GM15510 (cell line): ENCODE data around the gene TLX2.

Experiments used
- POLR2A ChIP-seq: IDR thresholded peaks from 3 replicates; pipeline ENCODE4 v1.6.1; 2011; ENCODE audit warnings: borderline replicate concordance; ENCODE audit not compliant: insufficient read length; ENCODE audit errors: extremely low read depth

Gene TLX2

DNA sequence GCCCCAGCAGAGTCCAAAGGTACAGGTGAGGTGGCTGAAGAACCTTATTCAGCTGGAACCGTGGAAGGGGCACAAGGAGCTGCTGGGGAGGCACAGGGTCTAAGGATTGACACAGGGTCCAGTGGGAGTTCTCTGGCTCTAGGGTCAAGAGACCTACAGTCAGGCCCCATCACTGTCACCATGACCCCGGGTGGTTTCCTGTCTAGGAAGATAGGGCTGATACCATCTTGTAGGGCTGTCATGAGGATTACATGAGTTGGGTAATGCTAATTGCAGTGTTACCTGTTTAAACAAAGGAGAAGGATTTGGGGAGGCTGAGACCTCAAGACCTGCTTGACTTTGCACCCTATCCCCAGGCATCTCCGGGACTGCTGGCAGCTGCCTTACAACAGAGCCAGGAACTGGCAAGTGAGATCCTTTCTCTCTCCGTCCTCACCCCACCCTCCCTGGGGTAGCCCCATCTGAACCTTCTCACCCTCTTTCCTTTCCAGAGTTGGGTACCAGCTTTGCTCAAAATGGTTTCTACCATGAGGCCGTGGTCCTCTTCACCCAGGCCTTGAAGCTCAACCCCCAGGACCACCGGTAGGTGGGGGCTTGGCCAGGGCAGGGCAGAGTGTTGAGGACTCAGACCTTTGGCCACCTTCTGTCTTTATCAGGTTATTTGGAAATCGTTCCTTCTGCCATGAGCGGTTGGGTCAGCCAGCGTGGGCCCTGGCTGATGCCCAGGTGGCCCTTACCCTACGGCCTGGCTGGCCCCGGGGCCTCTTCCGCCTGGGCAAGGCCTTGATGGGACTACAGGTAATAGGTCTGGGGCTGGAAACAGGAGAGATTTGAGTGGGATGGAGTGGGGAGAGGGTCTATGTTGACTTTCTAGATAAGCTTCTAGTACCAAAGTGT is 22.4 kb upstream of the TLX2 start:
- TF ChIP-seq POLR2A, result no peak

DNA sequence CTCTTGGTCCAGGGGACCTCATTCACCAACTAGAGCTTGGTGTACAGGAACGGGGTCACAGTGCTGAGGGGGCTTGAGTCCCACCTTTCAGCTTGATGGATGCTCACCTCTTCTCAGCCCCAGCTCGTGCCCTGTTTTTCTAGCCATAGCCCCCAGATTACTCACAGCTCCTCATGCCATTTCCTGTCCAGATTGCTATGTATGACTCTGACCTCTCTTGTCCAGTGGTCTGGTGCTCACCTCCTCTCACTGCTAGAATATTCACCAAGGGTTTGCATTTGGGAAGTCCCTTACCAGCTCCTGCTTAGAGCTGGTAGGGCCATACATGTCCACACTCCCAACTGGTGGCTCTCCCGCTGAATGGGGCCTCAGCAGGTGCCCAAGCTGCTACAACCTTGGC is 20.7 kb upstream of the TLX2 start:
- TF ChIP-seq POLR2A, result no peak

DNA sequence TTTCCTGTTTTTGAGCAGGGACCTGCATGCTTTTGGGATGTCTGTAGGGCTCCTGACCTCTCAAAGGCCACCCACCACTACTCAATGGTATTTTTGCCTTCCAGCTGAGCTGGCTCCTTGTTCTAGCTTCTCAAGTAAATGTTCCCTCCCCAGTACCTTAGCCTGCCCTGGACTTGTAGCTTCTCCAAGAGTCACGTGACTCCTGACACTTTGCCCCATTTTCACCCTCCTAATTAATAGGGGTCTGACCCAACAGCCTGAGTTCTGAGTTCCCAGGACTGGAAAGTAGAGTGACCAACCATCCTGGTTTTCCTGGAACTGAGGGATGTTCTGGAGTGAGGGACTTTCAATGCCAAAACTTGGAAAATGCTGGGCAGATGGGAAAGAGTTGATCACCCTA is 18.8 kb upstream of the TLX2 start:
- TF ChIP-seq POLR2A, result no peak

DNA sequence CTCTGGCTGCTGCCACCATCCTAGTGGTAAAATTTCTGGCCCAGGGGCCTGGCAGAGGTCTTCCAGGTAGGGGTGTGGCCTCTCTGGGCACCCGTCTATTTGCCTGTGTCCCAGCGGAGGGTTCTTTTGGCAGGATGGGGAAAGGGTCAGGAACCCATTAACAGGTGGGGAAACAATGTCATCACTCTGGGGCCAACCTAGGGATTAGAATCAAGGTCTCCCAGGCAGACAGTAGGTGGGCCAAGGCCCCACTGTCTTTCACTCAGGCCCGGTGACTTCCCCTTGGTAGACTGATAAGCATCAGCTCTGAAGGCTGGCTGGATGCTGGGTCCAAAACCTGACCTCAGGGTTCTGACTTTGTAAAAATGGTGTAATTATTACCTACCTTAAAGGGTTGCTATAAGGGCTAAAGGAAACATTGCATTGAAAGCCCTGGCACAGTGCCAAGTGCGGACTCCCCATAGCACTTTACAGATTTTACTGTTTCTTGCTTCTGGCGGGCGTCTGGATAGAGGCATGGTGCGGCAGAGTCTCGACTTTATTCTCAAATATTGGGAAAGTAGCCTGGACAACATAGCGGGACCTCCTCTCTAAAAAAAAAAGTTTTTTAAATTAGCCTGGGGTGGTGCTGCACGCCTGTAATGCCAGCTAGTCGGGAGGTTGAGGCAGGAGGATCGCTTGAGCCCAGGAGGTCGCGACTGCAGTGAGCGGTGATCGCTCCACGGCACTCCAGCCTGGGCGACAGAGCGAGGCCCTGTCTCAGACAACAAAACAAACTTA is 17.1 kb upstream of the TLX2 start:
- TF ChIP-seq POLR2A, result no peak

DNA sequence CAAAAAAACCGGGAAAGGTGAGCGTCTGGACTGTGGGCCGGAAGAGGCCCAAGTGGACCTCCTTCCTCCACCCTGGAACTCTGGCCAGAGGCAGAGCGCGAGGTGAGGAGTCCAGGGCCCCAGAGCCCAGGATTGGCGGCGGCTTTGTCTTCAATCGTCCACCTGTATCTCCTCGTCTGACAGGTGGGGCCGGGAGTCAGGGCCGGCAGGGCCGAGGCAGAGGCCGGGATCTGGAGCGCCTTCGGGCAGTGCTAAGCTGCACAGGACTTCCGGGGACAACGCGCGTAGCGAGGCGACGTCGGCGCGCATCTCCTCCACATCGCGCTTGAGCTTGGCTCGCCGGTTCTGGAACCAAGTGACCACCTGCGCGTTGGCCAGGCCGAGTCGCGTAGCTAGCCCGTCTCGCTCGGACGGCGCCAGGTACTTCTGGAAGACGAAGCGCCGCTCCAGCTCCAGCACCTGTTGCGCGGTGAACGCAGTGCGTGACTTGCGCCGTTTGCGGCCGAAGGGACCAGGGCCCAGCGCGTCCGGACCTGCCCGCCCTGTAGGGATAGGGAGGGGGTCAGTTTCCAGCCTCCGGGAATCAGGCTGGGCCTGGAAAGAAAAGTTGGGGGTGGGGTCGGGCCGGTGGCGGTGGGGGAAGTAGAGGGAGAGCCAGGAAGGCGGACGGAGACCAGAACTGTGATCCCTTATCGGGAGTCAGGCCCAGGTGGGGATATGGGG is 16.3 kb upstream of the TLX2 start:
- no peak for TF ChIP-seq POLR2A

DNA sequence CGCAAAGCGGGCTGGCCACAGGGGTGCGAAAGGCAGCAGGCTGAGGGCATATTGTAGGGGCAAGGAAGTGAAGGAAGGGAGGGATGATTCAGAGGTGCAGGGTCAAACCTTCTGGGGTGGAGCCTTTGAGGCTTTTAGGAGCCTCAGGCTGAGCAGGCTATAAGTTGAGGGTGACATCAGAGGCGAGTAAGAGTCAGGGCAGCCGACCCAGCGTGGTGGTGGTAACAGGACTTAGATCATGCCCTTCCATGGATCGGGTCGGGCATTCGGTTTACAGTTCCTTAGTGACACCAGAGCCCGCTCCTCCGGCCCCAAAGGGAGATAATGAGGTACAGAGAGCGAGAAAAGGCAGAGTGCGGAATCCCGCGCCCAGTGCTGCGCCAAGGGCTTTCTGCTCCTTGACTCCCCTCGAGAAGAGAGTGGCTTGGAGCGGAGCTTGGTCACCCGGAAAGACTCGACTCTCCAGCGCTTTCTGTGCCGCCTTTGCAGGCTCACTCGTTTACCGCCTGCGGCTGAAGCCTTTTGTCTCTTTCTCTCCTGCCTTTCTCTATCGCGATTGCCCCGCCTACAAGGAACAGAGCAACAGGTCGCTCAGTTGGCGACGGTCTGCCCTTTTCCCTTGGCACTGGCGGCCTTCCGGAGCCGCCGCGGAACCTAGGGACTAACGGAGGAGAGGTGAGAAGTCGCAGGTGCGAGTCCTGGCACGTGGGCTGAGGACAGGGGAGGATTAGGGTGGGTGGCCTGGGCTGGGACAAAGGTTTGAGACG is 15.6 kb upstream of the TLX2 start:
- no peak for TF ChIP-seq POLR2A

DNA sequence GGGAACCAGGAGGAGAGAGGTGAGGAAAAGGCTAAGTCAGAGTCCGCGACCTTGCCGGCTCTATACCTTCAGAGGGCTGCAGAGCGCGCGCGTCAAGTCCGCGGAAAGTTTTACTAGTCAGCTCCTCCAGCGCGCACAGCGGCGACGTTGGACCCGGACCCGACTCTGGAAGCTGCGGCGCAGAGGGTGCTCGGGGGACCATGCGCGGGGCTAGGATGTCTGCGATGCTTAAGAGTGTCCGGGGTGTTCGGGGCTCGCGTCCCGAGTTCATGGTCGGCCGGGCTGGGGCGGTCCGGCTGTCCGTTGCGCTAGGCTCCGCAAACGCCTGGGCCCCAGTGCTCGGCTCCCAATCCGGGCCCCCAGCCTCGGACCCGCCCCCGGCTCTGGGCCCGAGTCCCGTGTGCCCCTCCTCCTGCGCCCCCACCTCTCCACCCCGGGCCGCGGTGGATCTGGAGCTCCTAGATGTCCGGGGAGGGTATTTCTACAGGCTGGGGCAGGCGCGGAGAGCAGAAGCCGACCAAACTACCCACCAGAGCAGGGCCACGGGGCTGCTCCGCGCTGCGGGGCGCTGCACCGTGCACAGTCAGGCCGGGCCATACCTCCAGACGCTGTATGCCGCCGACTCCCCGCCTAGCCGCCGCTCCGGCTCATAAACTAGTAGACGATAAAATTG is 14.8 kb upstream of the TLX2 start, which contains the start of gene LBX2:
Gene LBX2 (minus strand): TSS at position 337 of the 673 bp plus-strand sequence. CDS start 66 bp downstream, at position 271.
- TF ChIP-seq POLR2A, result no peak

DNA sequence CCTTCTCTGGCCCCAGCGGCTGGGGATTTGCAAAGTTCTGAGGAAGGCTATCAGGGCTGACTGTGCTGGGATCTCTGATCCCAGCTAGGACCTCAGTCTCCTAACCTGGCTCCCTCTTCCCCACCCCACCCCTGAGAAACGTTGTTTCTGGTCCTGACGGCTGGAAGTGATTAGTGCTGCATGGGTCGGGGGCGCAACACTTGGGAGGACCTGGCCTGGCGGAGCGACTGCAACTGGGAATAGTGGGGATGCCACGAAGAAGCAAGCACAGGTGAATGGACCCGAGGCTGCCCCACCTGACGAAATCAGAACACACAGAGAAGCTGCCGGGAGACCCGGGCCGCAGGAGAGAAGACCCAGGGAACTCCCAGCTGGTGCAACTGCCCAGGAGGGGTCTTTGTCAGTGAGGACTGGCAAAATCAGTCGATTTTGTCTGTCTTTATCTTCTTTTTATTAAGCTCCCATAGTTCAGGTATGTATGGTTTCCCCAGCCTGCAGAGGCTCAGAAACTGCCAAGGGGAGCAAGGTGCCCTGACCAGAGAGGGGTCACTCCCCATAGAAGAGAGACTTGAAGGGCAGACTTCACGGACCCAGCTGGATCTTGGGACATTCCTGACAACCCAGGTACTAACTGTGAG is 14.2 kb upstream of the TLX2 start:
- no peak for TF ChIP-seq POLR2A

DNA sequence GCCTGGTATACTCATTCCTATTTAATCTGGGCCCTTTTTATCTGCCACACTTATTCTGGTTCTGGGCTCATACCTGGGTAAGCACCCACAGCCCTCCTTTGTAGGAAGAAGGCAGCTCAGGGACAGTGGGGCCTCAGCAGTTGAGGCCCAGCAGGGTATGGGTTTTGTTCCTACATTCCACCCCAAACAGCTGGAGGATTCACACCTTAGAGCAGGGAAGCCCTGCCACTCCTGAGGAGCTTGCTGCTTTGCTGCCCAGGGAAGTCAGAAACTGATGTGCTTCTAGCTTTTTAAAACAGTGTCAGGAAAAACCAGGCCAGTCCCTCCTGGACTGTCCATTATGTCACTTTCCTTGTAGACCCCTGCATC is 13.7 kb upstream of the TLX2 start:
- no peak for TF ChIP-seq POLR2A

DNA sequence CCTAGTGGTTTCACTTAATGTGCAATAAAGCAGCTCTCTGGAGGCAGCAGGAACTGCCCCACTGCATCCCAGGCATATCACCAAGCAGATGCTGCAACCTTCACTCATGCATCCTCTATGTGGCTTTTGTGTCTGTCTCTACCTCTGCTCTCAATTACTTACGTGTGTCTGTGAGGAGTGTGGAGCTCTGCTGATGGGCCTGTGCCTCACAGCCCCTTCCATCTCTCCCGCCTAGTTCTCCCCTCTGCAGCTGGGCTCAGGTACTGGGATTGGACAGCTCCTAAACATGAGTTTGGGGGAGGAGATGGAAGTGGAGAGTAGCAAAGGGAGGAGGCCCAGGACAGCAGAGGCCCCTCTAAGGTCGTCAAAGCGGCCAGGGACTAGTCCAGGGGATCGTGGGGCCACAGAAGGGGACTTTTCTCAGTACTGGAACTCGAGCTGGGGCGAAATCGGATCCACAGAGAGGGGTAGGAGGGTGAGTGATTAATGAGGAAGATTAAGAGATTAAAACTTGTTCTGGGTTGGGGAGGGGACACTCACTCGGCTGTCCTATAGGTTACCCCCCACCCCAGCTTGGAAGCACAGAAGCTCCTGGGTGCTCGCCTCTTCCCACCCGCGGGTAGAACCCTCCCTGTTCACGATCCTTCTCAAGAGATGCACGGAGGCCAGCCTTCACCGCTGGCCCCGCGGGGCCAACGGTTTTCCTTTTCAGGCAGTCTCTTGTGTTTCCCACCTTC is 12.7 kb upstream of the TLX2 start:
- TF ChIP-seq POLR2A, result no peak

DNA sequence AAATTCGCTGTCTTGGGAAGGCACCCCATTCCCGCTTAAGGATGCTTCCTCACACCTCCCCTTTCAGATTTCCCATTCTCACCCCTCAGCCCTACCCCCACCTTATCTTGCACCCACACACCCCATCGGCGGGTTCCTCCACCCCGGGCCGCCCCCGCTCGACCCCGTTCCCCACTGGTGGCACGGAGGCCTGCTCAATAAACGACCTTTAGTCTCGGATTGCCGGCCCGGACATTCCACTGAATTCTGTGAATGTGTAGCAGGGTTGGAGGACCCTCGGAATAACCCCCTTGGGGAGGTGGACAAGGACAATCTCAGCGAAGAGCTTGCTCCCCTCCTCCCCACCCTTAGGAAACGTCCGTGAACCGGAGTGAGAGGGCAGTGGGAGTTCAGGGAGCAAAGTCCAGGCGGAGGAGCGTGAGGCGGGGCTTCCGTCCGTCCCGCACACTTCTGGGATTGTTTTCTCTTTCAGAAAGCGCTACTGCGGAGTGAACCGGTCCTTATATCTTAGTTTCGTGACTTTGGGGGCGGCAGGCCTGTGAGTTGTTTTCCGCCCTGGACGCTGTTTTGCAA is 12.0 kb upstream of the TLX2 start:
- no peak for TF ChIP-seq POLR2A

DNA sequence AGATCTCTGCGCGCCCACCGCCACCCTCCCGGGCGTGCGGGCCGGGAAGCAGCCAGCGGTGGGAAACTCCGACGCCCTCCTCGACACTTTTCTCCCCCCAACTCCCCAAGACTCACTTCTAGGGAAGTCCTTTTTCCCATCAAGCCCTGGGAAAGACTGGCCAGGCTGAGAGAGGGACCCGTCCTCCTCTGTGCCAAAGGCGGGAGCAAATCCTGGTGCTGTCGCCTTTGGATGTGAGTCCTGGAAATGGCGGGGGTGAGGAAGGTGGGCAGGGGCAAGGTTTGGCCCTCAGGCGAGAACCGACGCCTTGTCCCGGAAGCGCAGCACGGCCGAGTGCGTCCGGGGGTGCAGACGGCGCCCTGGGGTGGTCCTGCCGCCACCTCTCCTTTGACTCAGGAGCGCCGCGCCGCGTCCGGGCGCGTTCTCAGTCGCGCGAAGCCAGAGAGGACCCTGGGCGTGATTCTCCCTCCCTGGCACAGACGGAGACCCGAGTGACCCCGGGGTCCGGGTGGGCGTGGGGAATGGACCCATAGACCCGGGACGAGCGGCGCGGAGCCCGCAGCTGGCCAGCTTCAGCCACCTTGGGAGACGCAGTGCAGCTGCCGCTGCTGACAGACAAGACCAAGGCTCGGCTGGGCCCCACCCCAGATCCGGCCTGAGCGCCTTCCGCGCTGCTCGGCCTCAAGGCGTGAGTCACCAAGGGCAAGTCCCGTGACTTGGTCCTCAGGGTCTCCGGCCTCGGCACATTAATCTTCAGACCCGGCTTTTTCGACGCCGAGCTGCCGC is 11.3 kb upstream of the TLX2 start:
- peak; percentile 68 for TF ChIP-seq POLR2A
